C4-2B (cell line): ENCODE data around the gene COX8A.

Experiments used
- ZFX ChIP-seq: fragments of 450-650 bp; IDR thresholded peaks from 2 replicates; pipeline ENCODE4 v1.6.1; 2017
- TF ChIP-seq, protein P1 (sequence below): fragments of 450-650 bp; conservative IDR thresholded peaks from 2 replicates; pipeline ENCODE4 v1.5.1; 2017; ENCODE audit warnings: mild to moderate bottlenecking

DNA sequence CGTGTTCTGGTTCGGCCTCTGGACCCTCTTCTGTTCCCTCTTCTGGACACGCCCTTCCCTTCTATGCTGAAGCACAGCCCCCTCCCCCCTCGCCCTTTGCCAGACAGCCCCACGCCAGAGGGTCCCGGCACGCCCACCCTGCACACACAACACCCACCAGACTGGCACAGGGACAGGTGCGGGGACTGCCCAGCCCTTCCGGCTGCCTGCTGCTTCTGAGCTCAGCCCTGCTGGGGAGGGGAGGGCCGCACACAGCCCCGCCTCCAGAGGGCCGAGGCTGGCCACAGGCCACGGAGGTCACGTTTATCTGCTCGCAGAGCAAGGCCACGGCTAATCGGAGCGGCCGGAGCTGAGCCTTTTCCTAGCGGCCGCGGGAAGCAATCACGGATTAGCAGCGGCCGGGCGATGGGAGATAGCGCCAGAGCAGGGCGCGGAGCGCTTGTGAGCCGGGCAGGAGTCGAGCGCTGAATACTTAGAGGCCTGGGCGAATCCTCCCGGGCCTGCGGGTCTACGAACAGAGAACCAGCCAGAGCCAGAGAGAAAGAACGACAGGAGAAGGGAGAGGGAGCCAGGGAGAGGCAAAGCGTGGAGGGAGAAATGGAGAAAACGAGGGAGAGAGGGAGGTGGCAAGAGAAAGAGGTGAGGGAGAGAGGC is 33.3 kb downstream of the COX8A start:
- TF ChIP-seq, protein P1, sequence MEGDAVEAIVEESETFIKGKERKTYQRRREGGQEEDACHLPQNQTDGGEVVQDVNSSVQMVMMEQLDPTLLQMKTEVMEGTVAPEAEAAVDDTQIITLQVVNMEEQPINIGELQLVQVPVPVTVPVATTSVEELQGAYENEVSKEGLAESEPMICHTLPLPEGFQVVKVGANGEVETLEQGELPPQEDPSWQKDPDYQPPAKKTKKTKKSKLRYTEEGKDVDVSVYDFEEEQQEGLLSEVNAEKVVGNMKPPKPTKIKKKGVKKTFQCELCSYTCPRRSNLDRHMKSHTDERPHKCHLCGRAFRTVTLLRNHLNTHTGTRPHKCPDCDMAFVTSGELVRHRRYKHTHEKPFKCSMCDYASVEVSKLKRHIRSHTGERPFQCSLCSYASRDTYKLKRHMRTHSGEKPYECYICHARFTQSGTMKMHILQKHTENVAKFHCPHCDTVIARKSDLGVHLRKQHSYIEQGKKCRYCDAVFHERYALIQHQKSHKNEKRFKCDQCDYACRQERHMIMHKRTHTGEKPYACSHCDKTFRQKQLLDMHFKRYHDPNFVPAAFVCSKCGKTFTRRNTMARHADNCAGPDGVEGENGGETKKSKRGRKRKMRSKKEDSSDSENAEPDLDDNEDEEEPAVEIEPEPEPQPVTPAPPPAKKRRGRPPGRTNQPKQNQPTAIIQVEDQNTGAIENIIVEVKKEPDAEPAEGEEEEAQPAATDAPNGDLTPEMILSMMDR = no peak; the same call in 1 of the 2 replicates
- no peak for TF ChIP-seq ZFX
